ENCODE results near the gene GPATCH8.
"Not testable (repeated sequence)": the region's sequence is repeated elsewhere in the genome, so short reads cannot be mapped to it uniquely, and the experiment has no call there.

GPATCH8 gene

DNA sequence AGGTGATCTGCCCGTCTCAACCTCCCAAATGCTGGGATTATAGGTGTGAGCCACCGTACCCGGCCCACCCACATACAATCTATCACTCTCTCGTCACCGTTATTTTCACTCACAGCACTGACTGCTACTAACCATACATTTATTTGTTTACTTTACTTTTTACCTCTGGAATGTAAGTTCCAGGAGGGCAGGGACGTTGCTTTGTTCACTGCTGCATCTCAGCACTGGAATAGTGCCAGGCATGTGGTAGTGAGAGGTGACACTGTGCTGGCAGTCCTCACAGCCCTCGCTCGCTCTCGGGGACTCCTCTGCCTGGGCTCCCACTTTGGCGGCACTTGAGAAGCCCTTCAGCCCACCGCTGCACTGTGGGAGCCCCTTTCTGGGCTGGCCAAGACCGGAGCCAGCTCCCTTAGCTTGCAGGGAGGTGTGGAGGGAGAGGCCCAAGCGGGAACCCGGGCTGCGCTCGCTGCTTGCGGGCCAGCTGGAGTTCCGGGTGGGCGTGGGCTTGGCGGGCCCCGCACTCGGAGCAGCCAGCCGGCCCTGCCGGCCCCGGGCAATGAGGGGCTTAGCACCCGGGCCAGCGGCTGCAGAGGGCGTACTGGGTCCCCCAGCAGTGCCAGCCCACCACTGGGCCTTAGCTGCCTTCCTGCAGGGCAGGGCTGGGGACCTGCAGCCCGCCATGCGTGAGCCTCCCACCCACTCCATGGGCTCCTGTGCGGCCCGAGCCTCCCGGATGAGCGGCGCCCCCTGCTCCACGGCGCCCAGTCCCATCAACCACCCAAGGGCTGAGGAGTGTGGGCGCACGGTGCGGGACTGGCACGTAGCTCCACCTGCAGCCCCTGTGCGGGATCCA, 134.6 kb downstream of the GPATCH8 start:
- not testable (repeated sequence) for DNase-seq

DNA sequence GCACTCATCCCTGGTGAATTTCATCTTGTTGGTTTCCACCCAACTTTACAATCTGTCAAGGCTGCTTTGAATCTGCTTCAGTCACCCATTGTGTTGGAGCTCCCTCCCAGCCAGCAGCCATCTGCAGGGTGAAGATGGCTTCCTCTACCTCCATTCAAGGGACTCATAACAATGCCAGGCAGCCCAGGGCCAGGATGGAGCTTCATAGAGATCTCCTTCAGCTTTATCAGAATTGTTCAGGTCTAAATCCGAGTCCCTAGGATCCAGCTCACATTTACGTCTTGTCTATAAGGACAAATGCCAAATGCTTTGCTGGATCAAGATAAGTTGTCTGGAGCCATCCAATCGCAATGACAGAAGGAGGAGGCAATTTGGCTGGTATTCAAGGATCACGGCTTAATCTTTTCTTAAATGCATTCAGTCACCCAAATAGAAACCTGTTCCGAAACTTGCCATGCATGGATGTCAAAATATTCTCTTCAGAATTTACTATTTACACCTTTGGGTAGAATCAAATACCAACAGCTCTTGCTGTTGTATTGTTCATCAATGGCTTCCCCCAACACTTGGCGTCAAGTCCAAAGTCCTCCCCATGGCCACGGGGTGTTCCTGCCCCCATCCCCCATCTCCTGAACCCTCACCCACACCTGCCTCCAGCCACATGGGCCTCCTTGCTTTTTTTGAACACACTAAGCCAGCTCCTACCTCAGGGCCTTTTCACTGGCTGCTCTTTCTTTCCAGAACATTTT, 135.8 kb downstream of the GPATCH8 start:
- DNase-seq, result no peak

DNA sequence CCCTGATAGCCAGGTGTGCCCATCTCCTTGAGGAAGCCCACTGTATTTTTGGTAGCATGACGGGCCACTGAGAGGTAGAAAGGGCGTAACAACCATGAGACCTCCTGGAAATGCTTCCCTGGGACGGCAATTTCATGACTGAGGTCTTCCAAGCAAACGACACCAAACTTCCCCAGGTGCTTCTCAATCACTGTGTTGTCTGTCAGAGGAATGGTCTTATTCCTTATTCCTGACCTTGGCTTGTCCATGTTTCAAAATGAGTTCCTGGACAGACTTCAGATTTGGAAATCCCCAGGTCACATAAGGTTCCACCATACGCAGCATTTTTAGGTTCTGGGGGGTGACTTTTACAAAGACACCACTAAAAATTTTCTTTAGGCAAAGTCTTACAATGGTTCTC, 138.2 kb downstream of the GPATCH8 start:
- not testable (repeated sequence) for DNase-seq

DNA sequence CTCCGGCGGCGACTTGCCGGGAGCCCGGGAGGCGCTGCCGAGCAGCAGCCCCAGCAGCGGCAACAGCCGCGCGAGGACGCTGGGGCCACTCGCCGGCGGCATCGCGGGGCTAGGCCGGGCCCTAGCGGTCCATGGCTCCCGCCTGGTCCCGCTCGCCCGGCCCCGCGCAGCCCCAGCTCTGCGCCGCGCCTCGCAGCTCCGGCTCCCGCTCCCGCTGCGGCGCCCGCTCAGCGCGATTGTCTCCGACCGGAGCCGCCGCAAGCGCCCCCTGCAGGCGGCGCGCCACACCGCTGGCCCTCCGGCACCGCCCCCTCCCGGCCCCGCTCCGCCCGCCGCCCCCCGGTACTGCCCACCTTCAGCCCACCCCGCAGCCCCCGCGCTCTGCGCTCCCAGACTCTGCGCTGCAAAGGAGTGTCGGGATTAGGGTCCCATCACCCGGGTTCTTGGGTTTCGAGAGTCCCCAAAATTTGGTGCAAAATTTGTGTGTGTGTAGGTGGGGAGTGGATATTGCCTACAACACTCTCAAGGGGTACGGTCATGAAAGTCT, 139.5 kb downstream of the GPATCH8 start, which contains the start of gene FAM171A2:
FAM171A2 (minus strand) TSS at position 241 of the 547 bp plus-strand sequence; CDS start at position 102, 139 bp downstream.
- DNase-seq, result peak; percentile 41

DNA sequence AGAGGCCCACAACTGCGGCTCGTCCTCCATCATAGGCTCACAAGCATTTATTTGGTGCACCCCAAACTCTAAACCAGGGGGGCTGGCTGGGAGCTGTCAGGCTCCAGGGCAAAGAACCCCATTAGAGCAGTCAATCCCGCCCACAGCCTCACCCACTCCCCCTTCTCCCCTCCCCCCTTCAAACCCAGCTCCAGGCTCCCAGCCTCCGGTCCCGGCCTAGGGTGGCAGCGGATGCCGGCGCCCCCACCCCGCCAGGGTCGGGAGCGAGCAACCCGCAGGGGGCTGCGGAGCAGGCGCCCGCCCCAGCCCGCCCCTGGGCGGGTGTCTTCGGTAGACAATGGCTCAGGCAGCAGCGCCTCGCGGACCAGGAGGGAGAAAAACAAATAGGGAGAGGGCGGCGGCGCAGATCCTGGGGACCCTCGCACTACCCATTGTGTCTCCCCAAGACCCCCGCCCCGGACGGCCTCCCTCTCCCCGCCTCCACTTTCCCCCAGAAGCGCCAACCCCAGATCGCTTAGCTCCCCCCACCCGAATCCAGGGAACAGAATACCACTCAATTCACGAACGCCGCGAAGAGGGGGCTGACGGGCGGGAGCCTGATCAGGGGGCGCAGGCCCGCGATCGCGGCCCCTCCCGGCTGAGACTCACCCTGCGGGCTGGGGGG, 140.1 kb downstream of the GPATCH8 start:
- DNase-seq, result no peak

DNA sequence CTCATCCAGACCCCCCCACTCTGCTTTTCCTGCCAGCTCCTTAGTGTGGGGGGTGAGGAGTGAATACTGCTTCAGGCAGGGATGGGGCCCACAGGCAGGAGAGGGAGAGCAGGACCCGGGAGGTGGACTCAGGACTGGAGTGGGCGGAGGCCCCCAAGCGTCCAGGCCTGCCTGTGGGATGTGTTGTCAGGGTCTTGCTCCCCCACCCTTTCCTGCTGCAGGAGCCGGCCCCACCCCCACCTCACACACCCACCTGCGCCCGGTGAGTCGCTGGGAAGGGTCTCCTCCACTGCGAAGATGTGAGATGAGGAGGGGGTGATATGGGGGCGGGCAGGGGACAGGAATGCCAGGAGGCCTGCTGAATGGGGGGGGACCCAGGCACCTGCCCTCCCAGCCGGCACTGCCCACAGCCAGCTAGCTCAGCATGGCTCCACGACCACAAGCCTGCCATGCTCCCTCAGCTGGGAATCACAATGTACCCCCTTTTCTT, 140.7 kb downstream of the GPATCH8 start:
- no peak for DNase-seq

DNA sequence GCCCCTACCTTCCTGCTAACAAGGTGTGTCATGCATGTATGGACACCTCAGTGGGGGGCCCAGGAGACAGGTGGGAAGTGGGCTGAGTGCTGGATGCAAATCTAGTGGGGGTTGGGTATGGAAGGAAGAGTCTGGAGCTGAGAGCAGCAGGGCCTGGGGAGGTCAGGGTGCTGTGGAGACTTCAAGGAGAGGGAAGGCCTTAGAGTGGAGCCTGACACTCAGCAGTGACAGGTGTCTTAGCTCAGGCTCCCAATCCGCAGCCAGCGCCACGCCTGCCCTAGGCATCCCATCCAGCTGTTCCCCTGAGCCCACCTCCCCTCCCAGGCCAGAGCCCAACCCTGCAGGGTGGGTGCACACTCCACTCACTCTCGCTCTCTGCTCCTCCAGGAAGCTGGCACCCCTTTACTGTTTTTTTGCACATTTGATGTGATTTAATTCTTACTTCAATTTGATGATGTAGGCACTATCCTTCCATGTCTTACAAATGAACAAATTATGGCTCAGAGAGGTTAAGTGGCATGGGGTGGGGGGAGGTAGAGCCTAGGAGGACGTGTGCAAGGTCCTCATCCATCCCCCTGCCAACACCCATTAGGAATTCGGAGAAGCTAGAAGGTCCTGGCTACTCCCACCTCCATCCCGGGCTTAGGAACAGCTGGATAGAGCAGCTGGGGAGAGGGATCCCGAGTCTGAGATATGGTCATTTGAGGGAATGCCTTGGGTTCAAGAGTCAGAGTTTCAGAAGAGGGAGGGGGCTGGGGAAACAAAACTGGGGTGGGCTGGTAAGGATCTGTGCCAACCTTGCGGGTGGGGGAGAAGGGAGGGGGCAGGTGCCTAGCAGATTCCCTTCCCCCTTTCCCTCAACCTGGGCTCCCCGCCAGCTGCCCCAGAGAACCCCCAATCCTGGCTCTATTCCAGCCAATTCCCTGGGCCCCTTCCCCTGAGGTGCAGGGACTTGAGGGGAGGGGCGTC, 141.6 kb downstream of the GPATCH8 start:
- DNase-seq, result no peak

DNA sequence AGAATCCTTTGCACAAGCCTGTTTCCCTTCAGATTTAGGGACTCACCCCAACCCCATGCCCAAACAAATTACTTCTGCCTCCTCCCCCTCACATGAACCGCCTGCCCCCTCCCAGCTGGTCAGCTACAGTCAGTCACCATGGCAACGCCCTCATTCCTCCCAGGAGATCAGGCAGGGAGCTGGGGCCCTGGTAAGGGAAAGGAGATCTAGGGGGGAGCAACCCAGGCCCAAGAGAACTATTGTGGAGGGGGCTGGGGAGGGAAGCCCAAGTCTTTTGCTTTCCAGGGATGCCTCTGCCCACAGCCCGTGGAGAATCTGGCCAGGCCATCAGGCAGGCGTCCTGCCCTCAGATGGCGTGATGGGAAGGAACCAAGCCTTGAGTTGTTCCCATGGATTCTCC, 142.4 kb downstream of the GPATCH8 start:
- no peak for DNase-seq

DNA sequence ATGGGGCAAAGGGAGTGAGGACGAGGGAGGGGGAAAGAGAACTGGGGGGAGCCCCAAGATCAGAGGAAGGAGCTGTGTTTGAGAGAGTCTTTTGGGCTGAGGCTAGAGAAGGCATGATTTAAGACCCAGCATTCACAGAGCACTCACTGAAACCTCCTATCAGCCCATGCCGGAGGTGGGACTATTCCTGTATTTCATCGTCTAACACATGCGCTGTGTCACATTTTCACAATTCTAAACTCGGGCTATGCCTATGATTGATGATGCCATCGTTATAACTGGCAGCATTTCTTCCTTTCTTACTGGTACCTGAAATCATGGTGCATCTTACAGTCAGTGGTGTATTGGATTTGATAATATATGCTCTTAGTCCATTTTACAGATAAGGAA, 143.1 kb downstream of the GPATCH8 start:
- DNase-seq, result no peak

DNA sequence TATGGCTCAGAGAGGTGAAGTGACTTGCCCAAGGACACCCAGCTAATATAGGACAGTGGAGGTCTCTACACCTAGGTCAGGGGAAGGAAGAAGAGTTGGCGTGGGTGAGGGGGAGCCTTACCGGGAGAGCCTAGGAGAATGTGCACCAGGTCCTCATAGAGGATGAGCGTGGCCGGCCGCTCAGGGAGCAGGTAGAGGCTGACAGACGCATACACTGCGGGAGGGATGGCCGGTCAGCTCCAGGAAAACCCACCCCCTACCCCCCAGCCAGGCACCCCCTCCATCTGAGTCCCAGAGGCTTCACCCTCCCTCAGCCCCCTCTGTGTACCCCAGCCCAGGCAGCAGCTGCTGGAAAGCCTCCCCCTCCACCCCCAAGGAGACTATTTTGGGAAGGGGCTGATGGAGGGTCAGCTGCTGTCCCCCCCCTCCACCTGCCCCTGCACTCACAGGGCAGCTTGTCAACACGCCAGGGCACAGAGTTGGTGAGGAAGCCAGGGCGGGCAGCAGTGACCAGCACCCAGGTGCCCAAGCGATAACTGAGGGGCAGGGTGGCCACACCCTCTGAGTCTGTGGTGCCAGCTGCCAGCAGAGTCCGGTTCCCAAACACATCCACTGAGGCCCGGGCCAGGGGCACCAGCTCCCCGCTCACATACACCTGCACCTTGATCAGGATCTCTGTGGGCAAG, 143.6 kb downstream of the GPATCH8 start:
- DNase-seq, result no peak

DNA sequence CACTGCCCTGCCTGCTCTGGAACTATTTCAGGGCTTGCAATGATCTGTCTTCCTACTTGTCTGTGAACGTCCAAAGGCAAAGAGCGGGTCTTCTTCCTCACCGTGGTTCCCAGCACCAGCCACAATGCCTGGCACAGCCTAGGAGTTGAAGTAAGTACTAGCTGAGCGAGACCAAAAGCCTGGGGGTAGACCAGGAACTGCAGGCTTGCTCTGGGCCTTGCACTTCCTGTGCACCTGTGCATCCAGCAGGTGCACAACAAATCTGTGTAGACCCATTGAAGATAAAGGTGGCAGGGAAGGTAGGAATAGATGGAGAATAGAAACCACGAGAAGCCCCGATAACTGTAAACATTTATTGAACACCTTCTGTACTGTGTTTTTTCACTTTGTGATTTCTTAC, 144.2 kb downstream of the GPATCH8 start:
- no peak for DNase-seq

DNA sequence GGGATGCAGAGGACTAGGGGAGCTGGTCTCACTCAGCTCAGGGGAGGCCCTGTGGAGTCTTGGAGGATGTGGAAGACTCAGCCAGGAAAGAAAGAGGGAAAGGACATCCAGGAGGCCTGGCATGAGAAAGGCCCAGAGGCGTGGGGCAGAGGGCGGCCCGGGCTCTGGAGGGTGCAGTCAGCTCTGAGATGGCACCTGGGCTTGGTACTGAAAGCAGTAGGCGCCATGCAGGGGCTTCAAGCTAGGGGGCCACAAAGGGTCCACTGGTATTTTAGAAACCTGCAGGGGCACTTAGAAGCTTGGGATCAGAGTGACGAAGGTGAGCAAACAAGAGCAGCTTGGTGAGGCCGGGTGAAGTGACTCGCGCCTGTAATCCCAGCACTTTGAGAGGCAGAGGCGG, 145.1 kb downstream of the GPATCH8 start:
- DNase-seq, result no peak

DNA sequence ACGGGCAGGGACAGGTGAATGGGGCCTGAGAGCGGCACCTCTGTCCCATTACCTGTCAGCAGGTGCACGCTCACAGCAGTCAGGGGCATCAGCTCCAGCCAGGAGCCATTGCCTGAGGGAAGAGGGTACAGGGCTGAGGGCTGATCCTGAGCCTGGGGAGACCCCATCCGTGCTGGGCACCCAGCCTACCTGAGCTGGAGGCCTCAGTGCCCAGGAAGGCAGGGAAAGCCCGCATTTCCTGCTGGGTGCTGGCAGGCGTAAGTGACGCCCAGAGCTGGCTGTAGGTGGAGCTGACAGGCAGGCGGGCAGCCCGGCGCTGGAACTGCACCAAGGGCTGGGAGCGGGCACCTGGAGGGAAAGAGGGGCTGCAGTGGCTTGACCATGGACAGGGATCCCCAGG, 147.0 kb downstream of the GPATCH8 start:
- DNase-seq, result no peak

DNA sequence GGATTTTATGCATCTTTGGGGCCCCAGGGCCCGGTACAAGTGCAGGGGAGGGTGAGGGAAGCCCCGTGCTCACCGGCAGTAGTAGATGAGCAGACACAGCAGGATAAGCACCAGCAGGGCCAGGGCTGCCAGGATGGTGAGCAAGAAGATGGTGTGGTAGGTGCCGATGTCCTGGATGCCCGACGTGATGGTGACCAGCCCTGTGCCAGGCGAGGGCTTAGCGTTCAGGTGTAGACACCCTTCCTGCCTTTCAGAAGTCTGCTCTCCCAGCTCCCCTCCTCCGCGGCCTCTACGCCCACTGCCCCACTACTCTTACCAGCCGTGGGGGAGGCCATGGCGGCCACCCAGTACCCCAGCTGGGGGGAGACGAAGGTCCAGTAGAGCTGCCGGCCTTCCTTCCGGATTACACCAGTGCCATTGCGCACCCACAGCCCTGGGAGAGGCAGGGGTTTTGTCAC, 147.5 kb downstream of the GPATCH8 start:
- DNase-seq, result no peak

DNA sequence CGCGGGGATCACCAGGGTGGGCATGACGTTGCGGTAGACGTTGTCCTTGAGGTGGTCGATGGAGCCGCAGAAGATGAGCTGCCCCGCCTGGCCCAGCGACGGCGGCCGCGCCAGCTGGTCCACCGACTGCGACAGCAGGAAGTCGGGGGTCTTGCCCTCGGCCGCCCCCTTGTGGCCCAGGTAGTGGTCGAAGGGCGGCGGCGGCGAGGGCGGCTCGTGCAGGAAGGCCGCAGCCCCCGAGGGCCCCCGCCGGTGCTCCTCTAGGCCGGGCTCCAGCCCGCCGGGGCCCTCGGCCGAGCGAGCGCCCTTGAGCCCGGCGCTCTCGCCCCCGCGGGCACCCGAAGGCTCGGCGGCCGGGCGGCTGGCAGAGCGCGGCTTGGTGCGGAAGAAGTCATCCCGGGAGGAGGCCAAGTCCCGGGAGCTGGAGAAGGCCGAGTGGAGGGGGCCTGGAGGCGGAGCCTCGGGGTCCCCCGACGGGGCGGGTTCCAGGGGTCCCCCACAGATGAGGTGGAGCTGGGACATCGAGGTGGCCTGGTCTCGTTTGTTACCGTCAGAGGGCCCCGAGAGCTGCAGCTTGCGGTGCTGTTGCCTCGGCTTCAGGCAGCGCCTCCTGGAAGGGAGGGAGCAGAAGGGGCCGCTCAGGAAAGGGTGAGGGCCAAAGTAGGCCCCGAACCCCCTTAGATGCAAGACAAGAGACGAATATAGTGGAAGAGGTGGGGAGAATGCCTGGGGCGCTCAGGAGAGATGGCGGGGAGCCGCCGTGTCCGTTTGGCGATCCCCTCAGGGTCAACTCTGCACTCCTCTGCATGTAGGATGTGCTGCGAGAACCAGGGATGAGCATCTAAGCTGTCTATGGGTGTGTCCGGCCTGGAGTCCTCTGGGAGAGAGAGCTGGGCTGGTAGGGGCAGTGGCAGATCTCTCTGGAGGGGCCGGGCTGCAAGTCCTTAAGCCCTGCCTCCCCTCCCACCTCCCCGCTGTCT, 148.3 kb downstream of the GPATCH8 start:
- no peak for DNase-seq

DNA sequence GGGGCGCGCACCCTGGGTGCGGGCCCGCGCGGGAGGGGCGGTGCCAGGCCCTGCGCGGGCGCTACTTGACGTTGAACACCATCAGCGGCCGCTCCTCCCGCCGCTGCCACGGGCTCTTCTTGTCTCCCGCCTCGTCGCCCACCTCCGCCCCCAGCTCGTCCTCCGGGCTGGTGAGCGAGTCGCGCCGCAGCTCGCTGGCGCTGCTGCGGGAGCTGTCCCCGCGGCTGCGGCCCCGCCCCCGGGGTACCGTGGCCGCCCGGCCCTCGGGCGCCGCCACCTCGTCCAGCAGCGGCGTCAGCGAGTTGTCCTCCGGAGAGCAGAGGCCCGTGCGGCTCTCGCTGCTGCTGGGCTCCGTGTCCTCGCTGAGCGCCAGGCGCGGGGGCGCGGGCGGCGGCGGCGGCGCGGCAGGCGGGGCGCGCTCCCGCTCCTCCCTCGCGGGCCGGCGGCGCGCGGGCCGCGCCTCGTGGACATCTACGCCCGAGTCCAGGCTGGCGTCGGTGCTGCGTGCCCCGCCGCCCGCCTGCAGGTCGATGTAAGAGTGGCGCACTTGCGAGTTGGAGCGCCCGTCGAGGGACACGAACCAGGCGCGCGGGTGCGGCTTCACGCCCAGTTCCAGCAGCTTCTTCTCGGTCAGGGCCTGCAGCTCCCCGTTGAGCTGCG, 149.4 kb downstream of the GPATCH8 start:
- DNase-seq, result no peak

DNA sequence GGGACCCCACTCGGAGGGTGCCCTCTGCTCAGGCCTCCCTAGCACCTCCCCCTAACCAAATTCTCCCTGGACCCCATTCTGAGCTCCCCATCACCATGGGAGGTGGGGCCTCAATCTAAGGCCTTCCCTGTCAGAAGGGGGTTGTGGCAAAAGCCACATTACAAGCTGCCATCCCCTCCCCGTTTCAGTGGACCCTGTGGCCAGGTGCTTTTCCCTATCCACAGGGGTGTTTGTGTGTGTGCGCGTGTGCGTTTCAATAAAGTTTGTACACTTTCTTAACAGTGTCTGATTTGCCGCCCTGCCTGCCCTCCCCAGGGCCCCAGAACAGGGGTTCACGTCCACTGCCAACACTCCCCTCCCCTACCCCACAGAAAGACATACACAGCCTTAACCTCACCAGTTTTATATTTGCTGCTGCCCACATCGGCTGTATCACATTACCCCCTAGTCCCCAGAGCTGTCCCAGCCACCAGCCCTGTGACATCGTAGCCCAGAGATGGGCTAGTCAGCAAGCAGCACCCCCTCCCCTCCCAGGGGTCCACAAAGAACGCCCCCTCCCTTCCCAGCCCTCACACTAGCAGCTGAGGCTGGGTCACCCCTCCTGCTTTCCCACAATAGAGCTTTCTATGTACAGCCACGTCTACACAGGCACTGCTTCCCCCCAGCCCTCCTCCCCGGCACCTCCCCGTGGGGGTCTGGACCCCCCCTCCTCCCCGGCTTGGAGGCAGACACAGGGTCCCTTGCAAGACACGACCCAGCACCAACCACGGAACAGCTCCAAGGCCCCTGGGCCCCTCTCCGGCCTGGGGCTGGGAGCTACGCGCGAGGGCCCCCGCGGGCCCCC, 150.2 kb downstream of the GPATCH8 start:
- no peak for DNase-seq
